ELR (cell line): ENCODE measurements around the gene ACYP2.
"Not testable (repeated sequence)": the region's sequence is repeated elsewhere in the genome, so short reads cannot be mapped to it uniquely, and the experiment has no call there.

Experiments
- DNase-seq: peaks from one replicate; pipeline ENCODE4 v3.0.0-alpha.2; 2015; ENCODE audit warnings: low read depth

ACYP2 gene

GRCh38 chr2:54227798-54228197 lies 112.4 kb downstream of the ACYP2 start:
- DNase-seq, result no peak

DNA sequence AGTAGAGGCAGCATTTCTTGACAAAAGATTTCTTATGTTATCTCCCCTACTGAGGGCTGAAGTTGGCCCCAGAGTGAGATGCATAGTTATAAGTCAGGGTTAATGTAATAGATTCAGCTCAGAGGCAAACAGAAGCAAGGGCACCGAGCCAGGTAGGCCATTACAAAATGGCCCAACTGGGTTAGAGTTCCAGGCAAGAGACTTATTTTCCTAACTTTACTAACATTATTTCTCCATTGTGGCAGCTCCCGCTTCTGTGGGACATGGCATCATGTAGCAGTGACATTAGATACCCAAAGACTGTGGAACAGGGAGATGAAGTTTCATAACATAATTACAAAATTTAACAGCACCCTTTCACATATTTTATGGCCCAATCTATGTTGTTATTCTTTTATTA lies 113.5 kb downstream of the ACYP2 start:
- no peak for DNase-seq

DNA sequence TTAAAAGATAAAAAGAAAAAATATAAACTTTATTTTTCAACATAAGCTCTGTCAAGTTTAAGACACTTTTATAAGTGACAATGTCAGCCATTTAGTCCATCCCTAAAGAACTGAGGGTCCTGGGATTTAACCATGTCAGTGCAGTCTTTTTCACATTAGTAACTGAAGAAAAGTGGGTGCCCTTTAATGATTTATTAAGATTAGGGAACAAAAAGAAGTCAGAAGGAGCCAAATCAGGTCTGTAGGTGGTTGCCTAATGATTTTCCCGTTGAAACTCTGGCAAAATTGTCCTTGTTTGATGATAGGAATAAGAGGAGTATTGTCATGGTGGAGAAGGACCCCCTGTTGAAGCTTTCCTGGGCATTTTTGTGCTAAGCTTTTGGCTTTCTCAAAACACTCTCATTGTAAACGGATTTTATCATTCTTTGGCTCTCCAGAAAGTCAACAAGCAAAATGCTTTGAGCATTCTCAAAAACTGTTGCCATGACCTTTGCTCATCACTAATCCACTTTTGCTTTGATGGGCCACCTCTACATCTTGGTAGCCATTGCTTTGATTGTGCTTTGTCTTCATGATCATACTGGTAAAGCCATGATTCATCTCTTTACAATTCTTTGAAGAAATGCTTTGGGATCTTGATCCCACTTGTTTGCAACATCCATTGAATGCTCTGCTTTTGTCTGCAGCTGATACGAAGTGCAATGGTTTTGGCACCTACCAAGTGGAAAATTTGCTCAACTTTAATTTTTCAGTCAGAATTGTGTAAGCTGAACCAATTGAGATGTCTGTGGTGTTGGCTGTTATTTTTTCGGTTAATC lies 118.6 kb downstream of the ACYP2 start:
- no peak for DNase-seq

GRCh38 chr2:54237428-54237827 lies 122.0 kb downstream of the ACYP2 start:
- no peak for DNase-seq

DNA sequence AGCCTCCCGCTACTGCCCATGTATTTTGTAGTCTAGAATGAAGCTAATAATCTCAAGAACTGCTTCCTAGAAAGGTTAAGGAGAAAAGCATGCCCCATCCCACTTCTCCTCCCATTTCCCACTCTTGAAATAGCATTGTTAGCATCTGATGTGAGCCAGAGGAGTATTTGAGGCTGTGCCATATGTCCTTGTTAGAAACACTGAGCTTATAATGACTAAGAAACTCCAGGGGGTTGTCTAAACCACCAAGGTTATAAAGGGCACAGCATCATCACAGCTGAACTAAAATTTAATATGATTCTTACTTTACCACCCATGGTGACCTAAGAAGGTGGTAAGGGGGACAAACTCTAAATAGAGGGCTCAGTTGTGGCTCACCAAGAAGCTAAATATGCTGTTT lies 124.0 kb downstream of the ACYP2 start:
- DNase-seq, result peak; percentile 79

GRCh38 chr2:54240515-54241469 lies 125.4 kb downstream of the ACYP2 start:
- DNase-seq, result peak; percentile 53

DNA sequence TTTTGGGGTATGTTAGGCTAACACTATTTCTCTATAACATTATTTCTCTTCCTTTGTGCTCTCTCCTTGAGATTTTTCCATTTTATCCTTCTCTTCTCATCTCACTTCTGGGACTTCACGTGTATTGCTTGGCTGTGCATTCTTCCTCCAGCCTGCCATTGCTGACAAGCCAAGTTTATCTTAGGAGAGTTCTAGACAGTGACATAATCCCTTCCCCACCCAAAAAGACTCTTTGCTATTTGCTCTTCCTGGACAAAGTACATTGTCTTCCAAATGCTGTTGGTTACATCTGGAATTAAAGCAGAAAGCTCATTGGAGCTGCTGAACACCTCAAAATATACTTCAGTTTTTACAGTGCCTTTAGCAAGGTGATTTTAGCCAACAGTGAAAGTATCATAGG lies 131.7 kb downstream of the ACYP2 start:
- no peak for DNase-seq

- DNase-seq, result no peak
Measured at GRCh38 chr2:54249629-54250028, 134.2 kb downstream of the ACYP2 start.

- no peak for DNase-seq
Measured at GRCh38 chr2:54254180-54254579, 138.8 kb downstream of the ACYP2 start.

DNA sequence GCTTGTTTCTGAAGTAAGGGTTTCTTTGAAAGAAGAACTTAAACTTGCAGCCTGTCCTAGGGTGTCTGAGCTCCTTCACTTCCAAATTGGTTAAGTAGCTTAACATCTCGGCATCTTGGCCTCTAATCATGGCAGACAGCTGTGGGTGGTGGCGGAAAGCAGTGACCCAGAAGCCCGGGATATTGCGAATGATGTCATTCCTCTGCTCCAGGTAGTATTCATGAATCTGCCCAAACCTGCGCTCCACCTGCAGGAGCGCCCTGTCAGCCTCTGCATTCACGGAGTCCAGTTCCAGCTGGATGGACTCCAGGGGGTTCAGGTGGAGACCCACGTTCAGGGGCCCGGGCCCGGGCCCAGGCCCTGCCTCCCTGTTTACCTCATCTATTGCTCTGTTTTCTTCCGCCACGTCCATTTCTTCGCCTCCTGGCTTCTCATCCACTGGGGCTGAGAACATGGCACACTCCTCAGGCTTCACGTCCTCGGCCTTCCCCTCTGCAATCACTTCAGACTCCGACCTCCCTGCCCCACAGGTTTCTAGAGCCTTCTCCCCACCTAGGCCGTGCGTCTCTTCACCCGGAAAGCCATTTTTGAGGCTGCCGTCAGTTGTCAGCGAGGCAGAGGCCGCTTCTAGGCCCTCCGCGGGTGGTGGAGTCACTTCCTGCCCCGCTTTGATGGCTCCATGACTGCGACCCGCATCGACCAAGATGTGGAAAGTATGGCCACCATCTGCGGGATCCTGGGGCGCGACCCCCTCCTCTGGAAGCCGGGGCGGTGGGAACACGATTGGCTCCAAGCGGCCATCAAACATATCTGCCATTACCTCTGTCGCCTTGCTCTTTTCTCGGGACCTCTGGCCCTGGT lies 140.0 kb downstream of the ACYP2 start:
- DNase-seq, result no peak

- DNase-seq, result no peak
Measured at GRCh38 chr2:54256091-54256694, 140.8 kb downstream of the ACYP2 start, which contains the start of gene TSPYL6. Gene TSPYL6, minus strand, starts transcription at chr2:54256229. Its CDS starts 78 bp downstream, at chr2:54256151.

DNA sequence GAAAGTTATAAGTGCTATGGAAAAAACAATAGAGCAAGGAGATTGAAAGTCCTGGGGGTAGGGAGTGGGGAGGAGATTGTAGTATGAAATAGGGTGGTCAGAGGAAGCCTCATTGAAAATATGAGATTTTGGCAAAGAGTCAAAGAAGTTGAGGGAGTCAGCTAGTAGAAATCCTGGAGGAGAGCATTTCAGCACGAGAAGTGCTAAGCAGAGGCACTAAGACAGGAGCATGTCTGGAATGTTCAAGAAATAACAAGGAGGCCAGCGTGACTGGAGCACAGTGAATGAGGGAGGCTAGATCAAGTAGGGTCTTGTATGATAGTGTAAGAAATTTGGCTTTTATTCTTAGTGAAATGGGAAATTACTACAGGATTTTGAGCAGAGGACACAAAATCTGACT lies 142.8 kb downstream of the ACYP2 start:
- no peak for DNase-seq

DNA sequence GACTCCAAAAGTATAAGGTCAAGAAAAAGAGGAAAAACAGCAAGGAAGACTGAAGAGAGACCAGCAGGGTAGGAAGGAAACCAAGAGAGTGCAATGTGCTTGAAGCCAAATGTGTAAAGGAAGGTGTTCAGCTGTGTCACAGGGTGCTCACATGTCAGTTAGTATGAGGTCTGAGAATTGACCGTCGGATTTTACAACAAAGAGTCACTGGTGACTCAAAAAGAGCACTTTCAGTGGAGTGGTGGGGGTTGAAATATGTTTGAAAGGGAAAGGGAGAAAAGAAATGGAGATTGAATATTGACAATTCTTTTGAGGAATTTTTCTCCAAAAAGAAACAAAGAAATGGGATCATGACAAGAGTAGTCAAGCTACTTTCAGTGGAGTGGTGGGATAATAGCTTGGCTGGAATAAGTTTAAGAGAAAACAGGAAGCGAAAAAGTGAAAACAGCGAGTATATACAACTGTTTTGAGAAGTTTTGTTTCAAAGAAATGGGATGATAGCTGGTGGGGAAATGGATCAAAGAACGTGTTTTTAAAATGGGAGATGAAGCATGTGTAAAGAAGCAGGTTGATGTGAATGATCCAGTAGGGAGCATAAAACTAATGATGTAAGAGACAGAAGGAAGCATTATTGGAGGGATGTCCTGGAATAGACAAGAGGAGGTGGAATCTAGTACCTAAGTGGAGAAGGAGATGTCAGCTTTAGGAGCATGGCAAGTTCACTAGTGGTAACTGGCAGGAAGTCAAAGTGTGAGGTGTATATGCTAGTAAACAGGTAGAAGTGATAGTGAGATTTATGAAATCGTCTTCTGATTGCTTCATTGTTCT lies 144.2 kb downstream of the ACYP2 start:
- DNase-seq, result peak; percentile 18

DNA sequence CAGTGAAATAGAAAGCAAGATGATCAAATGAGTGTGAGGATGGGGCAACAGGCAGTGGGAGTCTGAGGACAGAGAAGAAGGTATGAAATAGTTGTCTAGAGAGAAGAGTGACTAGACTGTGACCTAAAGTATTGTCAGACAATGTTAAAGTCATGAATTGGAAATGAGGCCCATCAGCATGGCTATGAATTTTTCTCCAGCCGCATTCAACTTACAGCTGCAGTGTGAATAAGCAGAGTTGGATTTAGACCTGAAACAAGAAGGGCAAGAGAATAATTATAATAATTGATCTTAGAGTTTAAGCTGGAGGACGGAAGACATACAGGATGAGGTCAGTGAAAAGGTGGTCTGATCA lies 144.8 kb downstream of the ACYP2 start:
- DNase-seq, result no peak

- DNase-seq, result no peak
Measured at GRCh38 chr2:54261537-54261936, 146.1 kb downstream of the ACYP2 start.

GRCh38 chr2:54262015-54262765 lies 146.8 kb downstream of the ACYP2 start:
- no peak for DNase-seq

DNA sequence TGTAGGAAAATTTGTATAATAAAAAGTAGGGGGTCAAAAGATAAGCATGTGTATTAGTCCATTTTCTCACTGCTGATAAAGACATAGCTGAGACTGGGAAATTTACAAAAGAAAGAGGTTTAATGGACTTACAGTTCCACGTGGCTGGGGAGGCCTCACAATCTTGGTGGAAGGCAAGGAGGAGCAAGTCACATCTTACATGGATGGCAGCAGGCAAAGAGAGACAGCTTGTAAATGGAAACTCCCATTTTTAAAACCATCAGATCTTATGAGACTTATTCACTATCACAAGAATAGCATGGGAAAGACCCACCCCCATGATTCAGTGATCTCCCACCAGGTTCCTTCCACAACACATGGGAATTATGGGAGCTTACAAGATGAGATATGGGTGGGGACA lies 149.7 kb downstream of the ACYP2 start:
- DNase-seq, result not testable (repeated sequence)

GRCh38 chr2:54267577-54267976 lies 152.2 kb downstream of the ACYP2 start:
- DNase-seq, result no peak

DNA sequence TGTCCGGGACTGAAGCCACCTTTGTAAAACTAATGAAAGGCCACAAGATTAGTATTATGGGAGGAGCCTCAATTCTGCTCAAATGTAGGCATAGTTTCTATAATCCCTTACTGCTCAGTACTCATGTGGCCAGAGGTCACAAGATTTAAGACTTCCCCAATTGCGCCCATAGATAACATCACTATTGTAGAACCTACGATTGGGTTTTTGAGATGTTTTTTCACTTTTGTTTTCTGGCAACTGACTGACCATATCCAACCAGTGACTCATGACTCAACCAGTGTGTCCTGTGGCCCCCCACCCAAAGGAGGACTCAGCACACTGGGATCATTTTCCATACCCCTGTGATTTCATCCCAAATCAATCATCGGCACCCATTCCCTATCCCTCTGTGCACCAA lies 155.8 kb downstream of the ACYP2 start:
- no peak for DNase-seq
